GM10847 (cell line): ENCODE results near the gene SUPT5H.

ENCODE experiments used
- POLR2A ChIP-seq: IDR thresholded peaks from 2 replicates; pipeline ENCODE4 v1.6.1; 2011; ENCODE audit not compliant: insufficient read length; ENCODE audit errors: extremely low read depth

The SUPT5H gene

GRCh38 chr19:39512988-39513387 lies 67.6 kb downstream of the SUPT5H start:
- TF ChIP-seq POLR2A = no peak

- no peak for TF ChIP-seq POLR2A
Measured at GRCh38 chr19:39514840-39515550, 69.6 kb downstream of the SUPT5H start, which contains the start of gene SELENOV. SELENOV (plus strand) TSS chr19:39515139; CDS start chr19:39515213, 74 bp downstream.

GRCh38 chr19:39515551-39516191 lies 70.3 kb downstream of the SUPT5H start:
- TF ChIP-seq POLR2A = no peak

- TF ChIP-seq POLR2A = no peak
Measured at GRCh38 chr19:39516270-39516669, 70.9 kb downstream of the SUPT5H start.

GRCh38 chr19:39517432-39517831 lies 72.0 kb downstream of the SUPT5H start:
- TF ChIP-seq POLR2A = no peak

GRCh38 chr19:39518458-39518857 lies 73.1 kb downstream of the SUPT5H start:
- TF ChIP-seq POLR2A = no peak

GRCh38 chr19:39518975-39519374 lies 73.6 kb downstream of the SUPT5H start:
- no peak for TF ChIP-seq POLR2A

- TF ChIP-seq POLR2A = no peak
Measured at GRCh38 chr19:39520541-39521484, 75.4 kb downstream of the SUPT5H start.

GRCh38 chr19:39524495-39524894 lies 79.1 kb downstream of the SUPT5H start:
- TF ChIP-seq POLR2A = no peak

- TF ChIP-seq POLR2A = no peak
Measured at GRCh38 chr19:39525205-39525604, 79.8 kb downstream of the SUPT5H start.
